ENCODE data around the gene JPH2. TPM values are rescaled to one million over a fixed set of nuclear protein-coding genes. Genes with fewer than 3 reads are reported as not detected.
"Not testable (repeated sequence)": the region's sequence is repeated elsewhere in the genome, so short reads cannot be mapped to it uniquely, and the experiment has no call there.

JPH2 gene
- polyA plus RNA-seq, 1 donor, result 1.4 TPM

DNA sequence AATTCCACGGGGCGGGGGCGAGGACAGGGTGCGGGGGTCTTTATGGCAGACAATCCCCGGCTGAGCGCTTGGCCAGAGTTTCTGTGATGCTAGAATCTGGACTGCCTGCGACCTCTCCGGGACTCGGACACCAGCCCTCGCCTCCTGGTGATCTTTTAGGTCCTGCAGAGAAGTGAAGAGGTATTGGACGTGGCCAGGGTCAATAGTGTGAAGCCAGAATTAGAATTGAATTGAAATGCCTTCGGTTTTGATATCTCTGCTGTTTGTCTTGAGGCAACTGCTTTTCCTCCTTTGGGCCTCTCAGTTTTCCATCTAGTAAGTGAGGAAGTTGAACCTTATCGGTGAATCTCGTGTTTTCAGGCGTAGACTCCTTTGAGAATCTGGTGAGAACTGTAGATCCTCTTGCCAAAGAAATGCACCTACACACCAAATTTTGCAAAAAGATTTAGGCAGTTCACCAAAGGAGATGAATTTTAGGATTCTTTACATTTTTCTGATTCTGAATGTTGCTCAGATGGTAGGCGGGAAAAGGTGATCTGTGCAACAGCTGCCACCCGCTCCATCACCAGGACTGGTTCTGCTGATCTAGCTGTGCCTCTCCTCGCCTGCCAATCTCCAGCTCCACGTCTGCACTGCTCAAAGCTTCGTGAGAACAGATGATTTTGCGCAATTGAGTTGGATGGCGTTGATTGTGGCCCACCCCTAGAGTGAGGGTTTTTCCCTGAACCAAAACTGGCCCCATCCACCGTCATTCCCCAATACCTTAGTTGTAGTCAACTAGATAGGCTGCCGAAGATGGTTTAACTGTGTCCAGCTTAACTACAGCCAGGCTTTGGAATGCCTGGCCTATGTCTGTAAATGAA is 24.4 kb upstream of the JPH2 start:
- DNase-seq, result no peak

- DNase-seq, result peak; percentile 96
These were observed 23.6 kb upstream of the JPH2 start, which contains the start of gene OSER1 for GRCh38 chr20:44210406-44211176. TSS of gene OSER1 (minus strand) at chr20:44210771. CDS start at chr20:44206957, 3,814 bp downstream.

DNA sequence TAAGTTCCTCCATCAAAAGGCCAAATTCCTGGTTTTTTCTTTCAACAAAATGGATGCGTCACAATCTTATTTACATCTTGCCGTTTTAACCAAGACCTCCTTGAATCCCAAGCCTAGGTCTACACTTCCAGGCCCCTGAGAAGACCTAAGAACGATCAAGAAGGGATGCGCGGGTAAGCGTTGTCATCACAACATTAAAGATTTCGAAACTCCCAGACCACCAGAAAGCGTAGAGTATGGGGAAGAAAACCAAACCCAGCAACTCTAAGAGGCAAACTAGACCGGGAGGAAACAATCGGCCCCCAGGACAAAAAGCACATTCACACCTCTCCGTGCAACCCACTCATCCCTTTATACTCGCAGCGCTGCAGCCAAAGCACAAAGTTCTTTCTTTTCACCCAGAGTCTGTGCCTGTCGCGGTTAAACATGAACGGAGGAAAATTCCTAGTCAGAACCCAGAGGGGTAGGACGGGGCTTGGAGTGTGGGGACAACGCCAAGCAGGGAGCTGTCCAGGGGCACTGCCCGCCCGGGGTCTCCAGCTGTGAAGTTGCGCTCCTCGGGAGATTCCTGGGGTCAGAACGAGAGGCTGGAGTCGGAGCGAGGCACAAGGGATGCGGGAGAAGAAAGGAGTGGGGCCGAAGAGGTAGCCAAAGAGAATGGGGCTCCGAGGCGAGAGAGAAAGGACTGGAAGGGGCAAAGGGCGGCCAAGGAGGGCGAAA is 22.9 kb upstream of the JPH2 start:
- DNase-seq, result peak; percentile 26

DNA sequence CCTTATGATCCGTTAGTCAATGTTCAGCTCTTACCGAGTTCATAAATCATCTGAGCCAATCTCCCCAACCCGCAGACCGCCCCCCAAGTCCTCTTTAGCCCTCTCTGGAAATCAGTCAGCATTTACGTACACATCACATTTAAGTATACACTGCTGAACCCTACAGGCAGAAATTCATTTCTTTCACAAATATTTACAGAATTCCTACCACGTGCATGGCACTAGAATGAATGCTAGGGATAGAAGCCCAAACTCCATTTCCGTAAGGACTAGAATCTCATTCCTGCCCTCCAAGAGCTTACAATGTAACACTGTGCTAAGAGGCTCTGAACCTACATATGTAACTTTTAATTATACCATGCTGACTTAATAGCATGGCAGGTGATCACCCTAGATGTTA is 21.8 kb upstream of the JPH2 start:
- no peak for DNase-seq

- no peak for DNase-seq
These were observed 21.2 kb upstream of the JPH2 start for GRCh38 chr20:44208165-44208564.

GRCh38 chr20:44207126-44207723 is 20.2 kb upstream of the JPH2 start:
- no peak for DNase-seq

- DNase-seq, result no peak
These were observed 19.1 kb upstream of the JPH2 start for GRCh38 chr20:44206132-44206531.

GRCh38 chr20:44204832-44205215 is 17.8 kb upstream of the JPH2 start:
- DNase-seq, result no peak

DNA sequence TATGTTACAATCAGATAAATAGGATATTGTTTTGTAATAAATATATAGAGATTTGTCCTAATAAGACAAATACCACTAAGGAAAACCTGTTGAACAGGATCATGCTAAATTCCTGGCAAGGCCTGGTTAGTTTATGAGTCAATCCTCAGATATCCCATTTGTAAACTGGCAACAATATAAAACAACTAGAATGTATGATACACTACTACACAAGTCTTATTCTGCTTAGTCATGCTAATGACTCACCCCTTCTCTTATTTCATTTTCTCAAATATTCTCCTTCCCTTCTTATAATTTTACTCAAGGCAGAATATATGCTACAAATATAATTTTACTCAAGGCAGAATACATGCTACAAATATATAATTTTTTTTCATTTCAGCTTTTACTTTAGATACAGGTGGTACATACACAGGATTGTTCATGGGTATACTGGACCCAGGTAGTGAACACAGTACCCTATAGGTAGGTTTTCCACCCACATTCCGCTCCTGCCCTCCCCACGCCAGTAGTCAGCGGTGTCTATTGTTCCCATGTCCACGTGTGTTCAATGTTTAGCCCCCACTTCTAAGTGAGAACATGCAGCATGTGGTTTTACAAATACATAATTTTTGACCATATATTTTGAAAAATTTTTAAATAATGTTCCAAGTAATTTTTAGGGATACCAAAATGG is 17.3 kb upstream of the JPH2 start:
- DNase-seq, result no peak

- DNase-seq, result no peak
These were observed 16.2 kb upstream of the JPH2 start for GRCh38 chr20:44203161-44203560.

- DNase-seq, result no peak
These were observed 14.0 kb upstream of the JPH2 start for GRCh38 chr20:44200983-44201382.

GRCh38 chr20:44200371-44200770 is 13.4 kb upstream of the JPH2 start:
- no peak for DNase-seq

GRCh38 chr20:44199877-44200276 is 12.9 kb upstream of the JPH2 start:
- DNase-seq, result no peak

GRCh38 chr20:44198872-44199271 is 11.9 kb upstream of the JPH2 start:
- no peak for DNase-seq

- DNase-seq, result no peak
These were observed 9.3 kb upstream of the JPH2 start for GRCh38 chr20:44196271-44196670.

GRCh38 chr20:44195605-44196004 is 8.6 kb upstream of the JPH2 start:
- no peak for DNase-seq

GRCh38 chr20:44193801-44194200 is 6.8 kb upstream of the JPH2 start:
- DNase-seq, result no peak

DNA sequence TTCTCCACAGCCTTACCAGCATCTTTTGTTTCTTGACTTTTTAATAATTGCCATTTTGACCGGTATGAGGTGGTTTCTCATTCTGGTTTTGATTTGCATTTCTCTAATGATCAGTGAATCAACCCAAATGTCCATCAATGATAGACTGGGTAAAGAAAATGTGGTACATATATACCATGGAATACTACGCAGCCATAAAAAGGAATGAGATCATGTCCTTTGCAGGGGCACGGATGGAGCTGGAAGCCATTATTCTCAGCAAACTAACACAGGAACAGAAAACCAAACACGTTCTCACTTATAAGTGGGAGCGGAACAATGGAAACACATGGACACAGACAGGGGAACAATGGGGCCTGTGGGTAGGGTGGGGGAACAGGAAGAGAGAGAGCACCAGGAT is 4.7 kb upstream of the JPH2 start:
- DNase-seq, result not testable (repeated sequence)

DNA sequence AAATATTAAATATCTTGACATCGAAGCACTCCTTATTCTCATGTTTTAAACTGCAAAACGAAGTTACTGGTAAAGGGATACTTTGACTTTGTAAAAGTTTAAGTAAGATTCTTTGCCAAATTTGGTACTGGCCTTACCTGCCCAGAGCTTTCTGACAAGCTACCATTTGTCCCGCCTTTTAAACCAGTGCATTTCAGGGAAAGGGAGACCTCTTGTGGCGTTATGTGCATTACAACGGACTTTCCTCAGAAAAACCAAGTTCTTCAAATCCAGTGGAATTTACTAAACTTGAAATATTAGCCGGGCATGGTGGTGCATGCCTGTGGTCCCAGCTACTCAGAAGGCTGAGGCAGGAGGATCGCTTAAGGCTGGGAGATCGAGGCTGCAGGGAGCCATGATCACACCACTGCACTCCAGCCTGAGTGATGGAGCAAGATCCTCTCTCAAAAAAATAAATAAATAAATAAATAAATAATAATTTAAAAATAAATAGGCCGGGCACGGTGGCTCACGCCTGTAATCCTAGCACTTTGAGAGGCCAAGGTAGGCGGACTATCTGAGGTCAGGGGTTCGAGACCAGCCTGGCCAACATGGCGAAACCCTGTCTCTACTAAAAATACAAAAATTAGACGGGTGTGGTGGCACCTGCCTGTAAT is 3.3 kb upstream of the JPH2 start:
- peak; percentile 87 for DNase-seq

- no peak for DNase-seq
These were observed 1.8 kb upstream of the JPH2 start for GRCh38 chr20:44188752-44189151.
